ENCODE data around the gene TSPAN9.

TSPAN9 gene

GRCh38 chr12:3090240-3091037, 13.3 kb downstream of the TSPAN9 start:
- H3K36me3 ChIP-seq (ENCODE audit: insufficient read depth, low read length), result no peaks in the 10 kb centered on the region
- H3K9ac ChIP-seq (ENCODE audit: low read depth, low read length), result no peak overlapping the region
- no peaks in the 10 kb centered on the region for H3K9me3 ChIP-seq (ENCODE audit: control insufficient read depth, insufficient read depth, low read length)

GRCh38 chr12:3091038-3091319, 13.8 kb downstream of the TSPAN9 start:
- Histone ChIP-seq H3K9me3 (ENCODE audit: control insufficient read depth, insufficient read depth, low read length) (no peaks in the 10 kb centered on the region), H3K36me3 (ENCODE audit: insufficient read depth, low read length) (no peaks in the 10 kb centered on the region), H3K9ac (ENCODE audit: low read depth, low read length) (no peak overlapping the region), H3K4me1 (ENCODE audit: insufficient read depth, low read length) (no peaks in the 10 kb centered on the region; the same call in 1 of the 2 replicates)

More at GRCh38 chr12:3090240-3091037, 13.3 kb downstream of the TSPAN9 start:
- H3K4me1 ChIP-seq (ENCODE audit: insufficient read depth, low read length), result no peaks in the 10 kb centered on the region; the same call in 1 of the 2 replicates

- no peaks in the 10 kb centered on the region; the same call in 1 of the 2 replicates for H3K4me1 ChIP-seq (ENCODE audit: insufficient read depth, low read length)
These were observed 14.4 kb downstream of the TSPAN9 start for GRCh38 chr12:3091382-3092241.

GRCh38 chr12:3092764-3093163, 15.6 kb downstream of the TSPAN9 start:
- H3K4me1 ChIP-seq (ENCODE audit: insufficient read depth, low read length), result no peaks in the 10 kb centered on the region; the same call in 1 of the 2 replicates
- no peak overlapping the region for H3K9ac ChIP-seq (ENCODE audit: low read depth, low read length)
- no peaks in the 10 kb centered on the region for H3K9me3 ChIP-seq (ENCODE audit: control insufficient read depth, insufficient read depth, low read length)
- H3K36me3 ChIP-seq (ENCODE audit: insufficient read depth, low read length), result no peaks in the 10 kb centered on the region

More at GRCh38 chr12:3091382-3092241, 14.4 kb downstream of the TSPAN9 start:
- Histone ChIP-seq H3K36me3 (ENCODE audit: insufficient read depth, low read length) (no peaks in the 10 kb centered on the region), H3K9ac (ENCODE audit: low read depth, low read length) (no peak overlapping the region), H3K9me3 (ENCODE audit: control insufficient read depth, insufficient read depth, low read length) (no peaks in the 10 kb centered on the region)

GRCh38 chr12:3097186-3097804, 20.1 kb downstream of the TSPAN9 start:
- no peaks in the 10 kb centered on the region; the same call in 1 of the 2 replicates for H3K4me1 ChIP-seq (ENCODE audit: insufficient read depth, low read length)
- no peak overlapping the region for H3K9ac ChIP-seq (ENCODE audit: low read depth, low read length)
- no peaks in the 10 kb centered on the region for H3K9me3 ChIP-seq (ENCODE audit: control insufficient read depth, insufficient read depth, low read length)
- H3K36me3 ChIP-seq (ENCODE audit: insufficient read depth, low read length), result no peaks in the 10 kb centered on the region

GRCh38 chr12:3097836-3098235, 20.7 kb downstream of the TSPAN9 start:
- Histone ChIP-seq H3K9me3 (ENCODE audit: control insufficient read depth, insufficient read depth, low read length) (no peaks in the 10 kb centered on the region), H3K4me1 (ENCODE audit: insufficient read depth, low read length) (no peaks in the 10 kb centered on the region; the same call in 1 of the 2 replicates), H3K9ac (ENCODE audit: low read depth, low read length) (no peak overlapping the region)

GRCh38 chr12:3098436-3098835, 21.3 kb downstream of the TSPAN9 start:
- Histone ChIP-seq H3K36me3 (ENCODE audit: insufficient read depth, low read length) (no peaks in the 10 kb centered on the region), H3K9me3 (ENCODE audit: control insufficient read depth, insufficient read depth, low read length) (no peaks in the 10 kb centered on the region), H3K4me1 (ENCODE audit: insufficient read depth, low read length) (no peaks in the 10 kb centered on the region; the same call in 1 of the 2 replicates), H3K9ac (ENCODE audit: low read depth, low read length) (no peak overlapping the region)

More at GRCh38 chr12:3097836-3098235, 20.7 kb downstream of the TSPAN9 start:
- H3K36me3 ChIP-seq (ENCODE audit: insufficient read depth, low read length), result no peaks in the 10 kb centered on the region

GRCh38 chr12:3099146-3099545, 22.0 kb downstream of the TSPAN9 start:
- no peaks in the 10 kb centered on the region for H3K36me3 ChIP-seq (ENCODE audit: insufficient read depth, low read length)
- no peak overlapping the region for H3K9ac ChIP-seq (ENCODE audit: low read depth, low read length)
- H3K4me1 ChIP-seq (ENCODE audit: insufficient read depth, low read length), result no peaks in the 10 kb centered on the region; the same call in 1 of the 2 replicates
- no peaks in the 10 kb centered on the region for H3K9me3 ChIP-seq (ENCODE audit: control insufficient read depth, insufficient read depth, low read length)

GRCh38 chr12:3101309-3102024, 24.3 kb downstream of the TSPAN9 start:
- Histone ChIP-seq H3K4me1 (ENCODE audit: insufficient read depth, low read length) (peaks cover 12% of the 10 kb centered on the region), H3K9ac (ENCODE audit: low read depth, low read length) (no peak overlapping the region), H3K9me3 (ENCODE audit: control insufficient read depth, insufficient read depth, low read length) (no peaks in the 10 kb centered on the region), H3K36me3 (ENCODE audit: insufficient read depth, low read length) (no peaks in the 10 kb centered on the region)

GRCh38 chr12:3102771-3103410, 25.7 kb downstream of the TSPAN9 start:
- no peak overlapping the region for H3K9ac ChIP-seq (ENCODE audit: low read depth, low read length)
- H3K4me1 ChIP-seq (ENCODE audit: insufficient read depth, low read length), result peaks cover 19% of the 10 kb centered on the region
- H3K36me3 ChIP-seq (ENCODE audit: insufficient read depth, low read length), result no peaks in the 10 kb centered on the region
- no peaks in the 10 kb centered on the region for H3K9me3 ChIP-seq (ENCODE audit: control insufficient read depth, insufficient read depth, low read length)

GRCh38 chr12:3103806-3104205, 26.6 kb downstream of the TSPAN9 start:
- Histone ChIP-seq H3K9me3 (ENCODE audit: control insufficient read depth, insufficient read depth, low read length) (no peaks in the 10 kb centered on the region), H3K36me3 (ENCODE audit: insufficient read depth, low read length) (no peaks in the 10 kb centered on the region), H3K4me1 (ENCODE audit: insufficient read depth, low read length) (peaks cover 19% of the 10 kb centered on the region), H3K9ac (ENCODE audit: low read depth, low read length) (no peak overlapping the region)

- Histone ChIP-seq H3K9me3 (ENCODE audit: control insufficient read depth, insufficient read depth, low read length) (no peaks in the 10 kb centered on the region), H3K9ac (ENCODE audit: low read depth, low read length) (no peak overlapping the region), H3K4me1 (ENCODE audit: insufficient read depth, low read length) (peaks cover 19% of the 10 kb centered on the region)
These were observed 28.7 kb downstream of the TSPAN9 start for GRCh38 chr12:3105690-3106479.

GRCh38 chr12:3106579-3106978, 29.4 kb downstream of the TSPAN9 start:
- H3K36me3 ChIP-seq (ENCODE audit: insufficient read depth, low read length), result no peaks in the 10 kb centered on the region
- H3K9me3 ChIP-seq (ENCODE audit: control insufficient read depth, insufficient read depth, low read length), result no peaks in the 10 kb centered on the region
- H3K4me1 ChIP-seq (ENCODE audit: insufficient read depth, low read length), result peaks cover 19% of the 10 kb centered on the region
- H3K9ac ChIP-seq (ENCODE audit: low read depth, low read length), result no peak overlapping the region

More at GRCh38 chr12:3105690-3106479, 28.7 kb downstream of the TSPAN9 start:
- H3K36me3 ChIP-seq (ENCODE audit: insufficient read depth, low read length), result no peaks in the 10 kb centered on the region

All from ES-I3 (cell line).